Kidney (tissue), 14 donors: Measurements from ENCODE around the gene SP8. TPM values are rescaled to one million over a fixed set of nuclear protein-coding genes. Genes with fewer than 3 reads are reported as not detected.
A peak's percentile ranks its signal among the peaks of the same experiment; 100 is the strongest.

Experiments
- DNase-seq, 5 donors: peaks; one replicate each; pipeline ENCODE4 v3.0.0-alpha.2; 2013 to 2020
- FAIRE-seq: peaks from 2 replicates; lab custom pipeline; 2012; peaks lifted over from hg19 to GRCh38; lab: Jason Lieb, UNC
- H3K27ac ChIP-seq, 2 donors: one replicate each; pipeline ENCODE4 v1.7.0; 2013; ENCODE audit warnings: low read depth in 2 of 2, low read length in 2 of 2, inconsistent platforms in 1 of 2
- H3K27me3 ChIP-seq: one replicate; pipeline ENCODE4 v1.7.1; 2013; ENCODE audit warnings: low read length, inconsistent platforms; ENCODE audit not compliant: control insufficient read depth, insufficient read depth
- H3K36me3 ChIP-seq, 3 donors: one replicate each; pipeline versions ENCODE4 v1.7.0 to v1.7.1; 2013; ENCODE audit warnings: low read length in 3 of 3, control low read depth in 1 of 3, inconsistent platforms in 1 of 3; ENCODE audit not compliant: insufficient read depth in 3 of 3, control insufficient read depth in 2 of 3
- H3K4me1 ChIP-seq, 3 donors: one replicate each; pipeline versions ENCODE4 v1.7.0 to v1.7.1; 2013; ENCODE audit warnings: low read length in 3 of 3, inconsistent platforms in 1 of 3, low read depth in 1 of 3; ENCODE audit not compliant: control insufficient read depth in 2 of 3, insufficient read depth in 2 of 3
- H3K4me3 ChIP-seq, 3 donors: one replicate each; pipeline versions ENCODE4 v1.7.0 to v1.8.1; 2013; ENCODE audit warnings: low read length in 3 of 3, control low read depth in 1 of 3, inconsistent platforms in 1 of 3
- H3K9ac ChIP-seq, 3 donors: one replicate each; pipeline versions ENCODE4 v1.7.0 to v1.7.1; 2013; ENCODE audit warnings: low read length in 3 of 3, control low read depth in 1 of 3, inconsistent platforms in 1 of 3
- H3K9me3 ChIP-seq, 3 donors: one replicate each; pipeline versions ENCODE4 v1.7.0 to v1.7.1; 2013; ENCODE audit warnings: low read length in 3 of 3, control low read depth in 1 of 3, inconsistent platforms in 1 of 3; ENCODE audit not compliant: control insufficient read depth in 2 of 3, insufficient read depth in 1 of 3
- CTCF ChIP-seq: IDR thresholded peaks from 3 replicates; pipeline ENCODE4 v1.5.1; 2012; ENCODE audit warnings: mild to moderate bottlenecking, moderate library complexity, borderline replicate concordance; ENCODE audit not compliant: insufficient read depth; ENCODE audit errors: extremely low read depth
- intact Hi-C: fragments of 100-400 bp; cut with DNase I; formaldehyde crosslinking; loops from one replicate; pipeline ENCODE4 v1.11.1; 2022
- polyA plus RNA-seq: library from polyadenylated mRNA; stranded (reverse); fragments of 350-450 nt; fragmentation: Illumina TruSeq; extraction: RNeasy Lipid Tissue Mini Kit (QIAGEN cat#74804); gene quantifications from one replicate; pipeline ENCODE4 v1.2.3, GENCODE V29; 2014; ENCODE audit warnings: low read depth, low replicate concordance; ENCODE audit not compliant: insufficient read depth
- total RNA-seq: library from RNA; stranded (reverse); fragmentation: NEBNext Ultra II Directional; extraction: Animal tissue kit (Norgen Biotek cat#: 25700); gene quantifications from one replicate; pipeline ENCODE4 v1.2.1, GENCODE V29; 2021
- donor health status: control.
- donor health status: control.
- donor health status: control.
- donor health status: control.
- donor health status: control.
- donor health status: DM: yes; HTN: yes; CAD: no.
- donor health status: Normal renal cell carcinoma (clear cell type).

SP8 gene
- total and polyA plus RNA-seq, 2 donors from 2014 or later = not detected

GRCh38 chr7:20776942-20777341, 9.7 kb downstream of the SP8 start:
- intact Hi-C loops = no loop called here
- no peak overlapping the region for H3K4me3 ChIP-seq
- no peak for FAIRE-seq
- TF ChIP-seq CTCF = no peak
- H3K4me1 ChIP-seq = no peaks in the 10 kb centered on the region
- H3K9ac ChIP-seq = no peak overlapping the region
- no peak overlapping the region for H3K27ac ChIP-seq
- no peak for DNase-seq
- H3K27me3 ChIP-seq = peaks cover 80% of the 10 kb centered on the region
- H3K9me3 ChIP-seq = no peaks in the 10 kb centered on the region
- H3K36me3 ChIP-seq = no peaks in the 10 kb centered on the region

GRCh38 chr7:20776214-20776911, 10.3 kb downstream of the SP8 start:
- Histone ChIP-seq H3K4me3 (no peak overlapping the region), H3K27ac (no peak overlapping the region), H3K27me3 (peaks cover 77% of the 10 kb centered on the region), H3K9me3 (no peaks in the 10 kb centered on the region), H3K36me3 (no peaks in the 10 kb centered on the region), H3K9ac (no peak overlapping the region), H3K4me1 (no peaks in the 10 kb centered on the region)
- TF ChIP-seq CTCF = no peak
- intact Hi-C loops = no loop called here
- DNase-seq (peak in 3 of 5 donors; percentile 33 to 57 (median 34)), FAIRE-seq (no peak)

GRCh38 chr7:20754001-20754400, 32.7 kb downstream of the SP8 start:
- Histone ChIP-seq H3K27me3 (no peaks in the 10 kb centered on the region), H3K4me3 (no peak overlapping the region), H3K9me3 (no peaks in the 10 kb centered on the region), H3K36me3 (no peaks in the 10 kb centered on the region), H3K27ac (no peak overlapping the region), H3K4me1 (no peaks in the 10 kb centered on the region), H3K9ac (no peak overlapping the region)
- no peak for TF ChIP-seq CTCF
- DNase-seq (no peak), FAIRE-seq (no peak)
- intact Hi-C loops = no loop called here
